ENCODE data around the gene TELO2.

TELO2 gene

DNA sequence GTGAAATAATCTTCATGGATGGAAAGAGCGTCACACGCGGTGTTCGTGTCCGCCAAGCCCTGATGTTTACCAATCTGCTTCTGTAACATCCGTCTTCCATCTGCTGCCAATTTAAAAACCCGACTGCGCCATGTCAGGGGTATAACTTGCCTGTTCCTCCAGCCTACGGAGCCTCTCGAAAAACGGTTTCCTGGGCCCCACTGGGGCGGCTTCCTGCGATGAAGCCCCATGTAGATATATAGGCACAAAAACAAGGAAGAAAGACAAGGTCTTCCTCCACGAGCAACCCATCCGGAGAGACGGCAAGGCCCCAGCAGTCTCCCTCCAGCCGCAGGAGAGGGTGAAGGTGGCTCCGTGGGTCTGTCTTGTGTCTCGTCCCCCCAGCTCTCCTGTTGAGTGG, 4.5 kb upstream of the TELO2 start, which contains the start of gene PTX4:
PTX4 (minus strand) TSS at position 326 of the 400 bp plus-strand sequence; CDS start at position 291, 35 bp downstream.
- Histone ChIP-seq H3K9ac (ENCODE audit: low read length) (no peak within 1 kb of the TSS), H2BK5ac (ENCODE audit: low read depth, low read length, poor library complexity) (no peak within 1 kb of the TSS), H2AFZ (ENCODE audit: insufficient read depth, low read length, poor library complexity) (no peak within 1 kb of the TSS), H3K4ac (ENCODE audit: low read depth, low read length) (no peak within 1 kb of the TSS), H2BK12ac (ENCODE audit: low read length) (no peak within 1 kb of the TSS), H3K4me2 (ENCODE audit: low read length) (no peak within 1 kb of the TSS), H3K14ac (ENCODE audit: low read length) (no peak within 1 kb of the TSS), H3K27me3 (ENCODE audit: insufficient read depth, low read length) (no peaks in the 10 kb centered on the region), H4K91ac (ENCODE audit: low read depth, low read length) (no peak within 1 kb of the TSS), H2BK120ac (ENCODE audit: insufficient read depth, low read length, poor library complexity) (no peak within 1 kb of the TSS), H3K79me2 (ENCODE audit: control insufficient read depth, insufficient read depth, low read length, poor library complexity) (peaks cover under 1% of the 10 kb centered on the region), H3K27ac (ENCODE audit: low read depth, low read length) (no peak within 1 kb of the TSS), H3K4me3 (ENCODE audit: low read depth, low read length) (no peak within 1 kb of the TSS), H3K9me3 (ENCODE audit: insufficient read depth, low read depth, low read length) (no peaks in the 10 kb centered on the region), H3K36me3 (ENCODE audit: control insufficient read depth in 1 of 2, insufficient read depth in 2 of 2, low read length in 2 of 2) (no peaks in the 10 kb centered on the region), H2AK5ac (ENCODE audit: low read length) (no peak within 1 kb of the TSS), H4K8ac (ENCODE audit: low read depth, low read length) (no peak within 1 kb of the TSS), H3K23ac (ENCODE audit: low read length) (no peak within 1 kb of the TSS), H4K12ac (ENCODE audit: low read depth, low read length) (no peak within 1 kb of the TSS), H3K18ac (ENCODE audit: low read length) (no peak within 1 kb of the TSS), H3K79me1 (ENCODE audit: low read length) (peaks cover 9% of the 10 kb centered on the region), H3K4me1 (ENCODE audit: control insufficient read depth in 1 of 2, insufficient read depth in 2 of 2, low read length in 2 of 2) (peaks cover 5 to 6% of the 10 kb centered on the region in 2 experiments)
- no peak for DNase-seq
- WGBS (ENCODE audit: extremely low coverage, insufficient coverage, insufficient read length) = no CpG with 5 or more reads among the region's 19 CpGs

- peaks cover 8 to 10% of the 10 kb centered on the region in 2 experiments for H3K4me1 ChIP-seq (ENCODE audit: control insufficient read depth in 1 of 2, insufficient read depth in 2 of 2, low read length in 2 of 2)
- no peak overlapping the region for H2AFZ ChIP-seq (ENCODE audit: insufficient read depth, low read length, poor library complexity)
- H3K23ac ChIP-seq (ENCODE audit: low read length) = no peak overlapping the region
- peaks cover 5% of the 10 kb centered on the region for H3K79me2 ChIP-seq (ENCODE audit: control insufficient read depth, insufficient read depth, low read length, poor library complexity)
- DNase-seq = no peak
- no CpG with 5 or more reads among the region's 12 CpGs for WGBS (ENCODE audit: extremely low coverage, insufficient coverage, insufficient read length)
- H2AK5ac ChIP-seq (ENCODE audit: low read length) = no peak overlapping the region
- H4K91ac ChIP-seq (ENCODE audit: low read depth, low read length) = no peak overlapping the region
- no peaks in the 10 kb centered on the region for H3K9me3 ChIP-seq (ENCODE audit: insufficient read depth, low read depth, low read length)
- no peaks in the 10 kb centered on the region for H3K36me3 ChIP-seq (ENCODE audit: control insufficient read depth in 1 of 2, insufficient read depth in 2 of 2, low read length in 2 of 2)
- H4K12ac ChIP-seq (ENCODE audit: low read depth, low read length) = no peak overlapping the region
- no peak overlapping the region for H2BK120ac ChIP-seq (ENCODE audit: insufficient read depth, low read length, poor library complexity)
- H3K14ac ChIP-seq (ENCODE audit: low read length) = no peak overlapping the region
- no peak overlapping the region for H2BK12ac ChIP-seq (ENCODE audit: low read length)
- H3K4me2 ChIP-seq (ENCODE audit: low read length) = no peak overlapping the region
- H3K27ac ChIP-seq (ENCODE audit: low read depth, low read length) = no peak overlapping the region
- H3K4ac ChIP-seq (ENCODE audit: low read depth, low read length) = no peak overlapping the region
- H3K79me1 ChIP-seq (ENCODE audit: low read length) = peaks cover 10% of the 10 kb centered on the region
- H2BK5ac ChIP-seq (ENCODE audit: low read depth, low read length, poor library complexity) = no peak overlapping the region
- no peak overlapping the region for H3K4me3 ChIP-seq (ENCODE audit: low read depth, low read length)
- no peak overlapping the region for H3K9ac ChIP-seq (ENCODE audit: low read length)
- no peaks in the 10 kb centered on the region for H3K27me3 ChIP-seq (ENCODE audit: insufficient read depth, low read length)
- H3K18ac ChIP-seq (ENCODE audit: low read length) = no peak overlapping the region
- H4K8ac ChIP-seq (ENCODE audit: low read depth, low read length) = no peak overlapping the region
Measured at GRCh38 chr16:1489077-1489476, 4.1 kb upstream of the TELO2 start.

GRCh38 chr16:1491327-1491726, 1.8 kb upstream of the TELO2 start:
- no CpG with 5 or more reads among the region's 12 CpGs for WGBS (ENCODE audit: extremely low coverage, insufficient coverage, insufficient read length)
- no peak overlapping the region for H3K14ac ChIP-seq (ENCODE audit: low read length)
- H3K9ac ChIP-seq (ENCODE audit: low read length) = no peak overlapping the region
- no peak overlapping the region for H3K4me2 ChIP-seq (ENCODE audit: low read length)
- peaks cover 10% of the 10 kb centered on the region for H3K79me1 ChIP-seq (ENCODE audit: low read length)
- no peak overlapping the region for H3K18ac ChIP-seq (ENCODE audit: low read length)
- DNase-seq = no peak
- H3K36me3 ChIP-seq (ENCODE audit: control insufficient read depth in 1 of 2, insufficient read depth in 2 of 2, low read length in 2 of 2) = peaks cover 20 to 22% of the 10 kb centered on the region in 2 experiments
- no peak overlapping the region for H4K12ac ChIP-seq (ENCODE audit: low read depth, low read length)
- H3K4me1 ChIP-seq (ENCODE audit: control insufficient read depth in 1 of 2, insufficient read depth in 2 of 2, low read length in 2 of 2) = peaks cover 10 to 13% of the 10 kb centered on the region in 2 experiments
- no peak overlapping the region for H2BK120ac ChIP-seq (ENCODE audit: insufficient read depth, low read length, poor library complexity)
- no peak overlapping the region for H4K91ac ChIP-seq (ENCODE audit: low read depth, low read length)
- H3K27ac ChIP-seq (ENCODE audit: low read depth, low read length) = no peak overlapping the region
- no peak overlapping the region for H3K23ac ChIP-seq (ENCODE audit: low read length)
- H4K8ac ChIP-seq (ENCODE audit: low read depth, low read length) = no peak overlapping the region
- H3K79me2 ChIP-seq (ENCODE audit: control insufficient read depth, insufficient read depth, low read length, poor library complexity) = peaks cover 6% of the 10 kb centered on the region
- no peaks in the 10 kb centered on the region for H3K9me3 ChIP-seq (ENCODE audit: insufficient read depth, low read depth, low read length)
- H2AFZ ChIP-seq (ENCODE audit: insufficient read depth, low read length, poor library complexity) = no peak overlapping the region
- H3K4ac ChIP-seq (ENCODE audit: low read depth, low read length) = no peak overlapping the region
- no peak overlapping the region for H3K4me3 ChIP-seq (ENCODE audit: low read depth, low read length)
- no peaks in the 10 kb centered on the region for H3K27me3 ChIP-seq (ENCODE audit: insufficient read depth, low read length)
- no peak overlapping the region for H2BK5ac ChIP-seq (ENCODE audit: low read depth, low read length, poor library complexity)
- H2BK12ac ChIP-seq (ENCODE audit: low read length) = no peak overlapping the region
- no peak overlapping the region for H2AK5ac ChIP-seq (ENCODE audit: low read length)

GRCh38 chr16:1492082-1492922, 858 bp upstream of the TELO2 start:
- Histone ChIP-seq H4K91ac (ENCODE audit: low read depth, low read length) (peak overlapping the region; percentile 75), H3K23ac (ENCODE audit: low read length) (no peak overlapping the region), H2AFZ (ENCODE audit: insufficient read depth, low read length, poor library complexity) (peak overlapping the region; percentile 74), H3K18ac (ENCODE audit: low read length) (no peak overlapping the region), H3K79me2 (ENCODE audit: control insufficient read depth, insufficient read depth, low read length, poor library complexity) (peaks cover 6% of the 10 kb centered on the region), H3K27ac (ENCODE audit: low read depth, low read length) (peak overlapping the region; percentile 54), H3K9me3 (ENCODE audit: insufficient read depth, low read depth, low read length) (no peaks in the 10 kb centered on the region), H2BK120ac (ENCODE audit: insufficient read depth, low read length, poor library complexity) (no peak overlapping the region), H2BK12ac (ENCODE audit: low read length) (no peak overlapping the region), H4K12ac (ENCODE audit: low read depth, low read length) (peak overlapping the region; percentile 91), H3K27me3 (ENCODE audit: insufficient read depth, low read length) (no peaks in the 10 kb centered on the region), H3K36me3 (ENCODE audit: control insufficient read depth in 1 of 2, insufficient read depth in 2 of 2, low read length in 2 of 2) (peaks cover 30 to 31% of the 10 kb centered on the region in 2 experiments), H2AK5ac (ENCODE audit: low read length) (peak overlapping the region; percentile 77), H4K8ac (ENCODE audit: low read depth, low read length) (peak overlapping the region; percentile 91), H3K79me1 (ENCODE audit: low read length) (peaks cover 10% of the 10 kb centered on the region), H3K4ac (ENCODE audit: low read depth, low read length) (peak overlapping the region; percentile 50), H3K4me3 (ENCODE audit: low read depth, low read length) (peak overlapping the region; percentile 75), H3K4me1 (ENCODE audit: control insufficient read depth in 1 of 2, insufficient read depth in 2 of 2, low read length in 2 of 2) (peaks cover 10 to 13% of the 10 kb centered on the region in 2 experiments), H3K9ac (ENCODE audit: low read length) (no peak overlapping the region), H3K4me2 (ENCODE audit: low read length) (peak overlapping the region; percentile 99), H3K14ac (ENCODE audit: low read length) (peak overlapping the region; percentile 54), H2BK5ac (ENCODE audit: low read depth, low read length, poor library complexity) (peak overlapping the region; percentile 16)
- no CpG with 5 or more reads among the region's 23 CpGs for WGBS (ENCODE audit: extremely low coverage, insufficient coverage, insufficient read length)
- DNase-seq = no peak
